Measurements from ENCODE around the gene WDFY1.

WDFY1 gene

DNA sequence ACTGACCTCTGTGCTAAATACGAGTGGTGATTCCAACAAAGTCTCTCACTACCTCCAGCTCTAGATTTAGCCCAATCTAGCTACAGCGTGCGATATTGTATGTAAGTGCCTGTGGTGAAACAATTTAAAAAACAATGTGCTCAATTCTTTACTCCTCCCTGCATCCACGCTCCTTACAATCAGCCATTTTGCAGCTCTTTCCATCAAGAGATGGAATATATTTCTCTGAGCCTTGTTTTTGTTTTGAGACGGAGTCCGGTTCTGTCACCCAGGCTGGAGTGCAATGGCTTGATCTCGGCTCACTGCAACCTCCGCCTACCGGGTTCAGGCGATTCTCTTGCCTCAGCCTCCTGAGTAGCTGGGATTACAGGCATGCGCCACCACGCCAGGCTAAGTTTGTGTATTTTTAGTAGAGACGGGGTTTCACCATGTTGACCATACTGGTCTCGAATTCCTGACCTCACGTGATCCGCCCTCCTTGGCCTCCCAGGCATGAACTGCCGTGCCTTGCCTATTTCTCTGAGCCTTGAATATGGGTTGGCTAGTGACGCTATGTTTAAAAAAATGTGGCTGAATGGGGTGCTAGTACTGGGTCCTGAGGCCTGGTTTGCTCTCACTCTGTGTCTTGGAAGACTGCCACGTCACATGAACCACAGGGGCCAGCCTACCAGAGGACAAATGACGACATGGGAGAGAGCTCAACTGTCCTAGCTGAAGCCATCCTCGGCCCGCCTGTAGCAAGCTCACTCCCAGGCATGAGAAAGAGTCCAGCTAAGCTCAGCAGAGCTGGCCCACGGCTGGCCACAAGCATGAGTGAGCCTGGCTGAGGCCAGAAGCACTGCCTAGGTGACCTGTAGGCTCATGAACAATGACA, 14.8 kb downstream of the WDFY1 start:
- DNase-seq (ENCODE audit: low spot score), result no peak

DNA sequence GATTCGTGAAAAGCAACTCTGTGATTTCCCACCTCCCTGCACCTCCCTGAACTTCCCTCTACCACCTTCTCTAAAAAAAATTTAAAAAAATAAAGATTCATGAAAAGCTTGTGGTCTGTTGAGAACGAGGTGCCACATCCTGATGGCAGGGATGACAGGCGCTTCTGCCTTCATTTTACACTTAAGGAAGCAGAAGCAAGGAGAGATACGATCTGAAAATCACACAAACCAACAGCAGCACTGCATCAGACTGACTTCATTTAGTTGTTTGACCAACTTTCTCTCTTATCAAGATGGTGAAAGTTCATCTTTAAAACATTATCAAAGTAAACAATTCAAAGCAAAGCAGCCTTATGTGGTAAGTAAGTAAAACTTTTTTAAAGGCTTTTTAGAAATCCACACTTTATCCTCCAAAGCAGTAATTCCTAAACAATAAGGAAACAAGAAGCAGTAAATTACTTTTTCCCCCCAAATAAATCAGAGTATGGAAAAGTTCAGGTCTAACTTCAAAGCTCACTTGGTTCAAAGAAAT, 15.5 kb downstream of the WDFY1 start:
- no peak for DNase-seq (ENCODE audit: low spot score)

GRCh38 chr2:223928113-223929006, 16.8 kb downstream of the WDFY1 start:
- DNase-seq (ENCODE audit: low spot score), result no peak

- no peak for DNase-seq (ENCODE audit: low spot score)
Observed at GRCh38 chr2:223925106-223925505, 20.0 kb downstream of the WDFY1 start.

- DNase-seq (ENCODE audit: low spot score), result no peak
Observed at GRCh38 chr2:223923976-223924375, 21.2 kb downstream of the WDFY1 start.

GRCh38 chr2:223922308-223922707, 22.8 kb downstream of the WDFY1 start:
- no peak for DNase-seq (ENCODE audit: low spot score)

DNA sequence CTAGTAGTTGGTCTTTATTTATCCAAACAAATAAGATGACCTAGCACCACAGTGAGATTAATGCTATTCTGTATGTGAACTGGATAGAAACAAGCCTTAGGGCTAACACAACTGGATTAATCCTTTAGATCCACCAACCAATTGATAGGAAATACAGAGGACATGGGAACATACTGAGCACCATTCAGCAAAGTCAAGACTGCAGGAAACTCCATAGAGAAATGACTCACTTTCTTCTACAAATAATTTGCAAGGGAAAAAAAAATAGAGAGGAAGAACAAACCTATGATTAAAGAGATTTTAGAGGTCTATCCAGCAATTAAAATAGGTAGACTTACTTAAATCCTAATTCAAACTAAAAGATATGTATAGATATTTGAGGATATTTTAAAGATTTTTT, 23.9 kb downstream of the WDFY1 start:
- no peak for DNase-seq (ENCODE audit: low spot score)

DNA sequence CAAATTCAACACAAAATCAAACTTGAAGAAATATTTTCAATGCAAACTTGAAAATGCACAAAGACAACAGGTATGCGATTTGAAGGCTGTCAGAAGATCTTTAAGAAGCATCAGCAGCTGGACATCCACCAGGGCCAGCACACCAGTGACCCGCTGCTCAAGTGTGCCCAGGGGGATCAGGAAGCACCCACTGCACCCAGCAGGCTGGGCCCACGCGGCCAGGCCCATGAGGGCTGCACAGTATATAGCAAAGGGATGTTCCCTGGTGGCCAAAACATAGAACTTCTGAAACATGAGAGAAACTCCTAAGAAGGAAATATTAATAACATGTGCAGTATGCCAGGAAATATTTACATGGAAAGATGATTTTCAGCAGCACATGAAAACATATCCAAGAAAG, 25.0 kb downstream of the WDFY1 start:
- no peak for DNase-seq (ENCODE audit: low spot score)

DNA sequence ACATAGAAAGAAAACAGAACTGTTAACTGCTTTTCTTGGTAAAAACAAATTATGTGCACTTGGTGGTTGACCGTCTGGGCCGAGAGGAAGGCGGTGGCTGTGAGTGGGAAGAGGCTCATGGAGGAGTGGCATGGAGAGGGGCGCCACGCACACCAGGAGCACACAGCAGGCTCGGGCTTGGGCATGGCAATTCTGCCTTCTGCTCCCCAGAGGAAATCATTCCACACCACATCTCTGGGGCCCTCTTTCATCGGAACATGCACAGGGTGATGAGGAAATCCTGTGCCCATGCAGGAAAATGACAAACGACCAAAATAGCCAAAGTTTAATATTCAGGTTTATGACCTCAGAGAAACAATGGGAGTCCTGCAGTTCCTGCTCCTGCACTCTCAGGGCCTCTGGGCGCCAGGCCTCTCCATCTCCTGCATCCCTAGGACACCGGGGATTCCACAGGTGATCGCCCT, 26.4 kb downstream of the WDFY1 start:
- DNase-seq (ENCODE audit: low spot score), result no peak

GRCh38 chr2:223916181-223916920, 28.8 kb downstream of the WDFY1 start:
- DNase-seq (ENCODE audit: low spot score), result no peak

- no peak for DNase-seq (ENCODE audit: low spot score)
Observed at GRCh38 chr2:223915071-223915470, 30.1 kb downstream of the WDFY1 start.

DNA sequence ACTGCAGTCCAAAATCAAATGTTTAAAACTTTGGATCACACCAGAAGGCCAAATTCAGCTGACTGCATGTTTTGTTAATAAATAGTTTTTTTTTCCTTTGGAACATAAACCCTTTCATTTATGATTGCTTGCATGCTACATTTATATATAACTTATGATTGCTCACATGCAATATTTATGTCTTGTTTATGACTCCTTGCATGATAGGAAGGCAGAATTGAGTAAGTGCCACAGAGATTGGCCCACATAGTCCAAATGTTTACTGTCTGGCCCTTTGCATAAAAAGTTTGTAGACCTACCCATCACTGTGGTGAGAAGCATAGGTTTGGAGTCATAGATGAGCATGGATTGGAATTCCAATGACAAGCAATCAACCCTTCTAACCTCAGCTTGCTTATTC, 30.8 kb downstream of the WDFY1 start:
- no peak for DNase-seq (ENCODE audit: low spot score)

DNA sequence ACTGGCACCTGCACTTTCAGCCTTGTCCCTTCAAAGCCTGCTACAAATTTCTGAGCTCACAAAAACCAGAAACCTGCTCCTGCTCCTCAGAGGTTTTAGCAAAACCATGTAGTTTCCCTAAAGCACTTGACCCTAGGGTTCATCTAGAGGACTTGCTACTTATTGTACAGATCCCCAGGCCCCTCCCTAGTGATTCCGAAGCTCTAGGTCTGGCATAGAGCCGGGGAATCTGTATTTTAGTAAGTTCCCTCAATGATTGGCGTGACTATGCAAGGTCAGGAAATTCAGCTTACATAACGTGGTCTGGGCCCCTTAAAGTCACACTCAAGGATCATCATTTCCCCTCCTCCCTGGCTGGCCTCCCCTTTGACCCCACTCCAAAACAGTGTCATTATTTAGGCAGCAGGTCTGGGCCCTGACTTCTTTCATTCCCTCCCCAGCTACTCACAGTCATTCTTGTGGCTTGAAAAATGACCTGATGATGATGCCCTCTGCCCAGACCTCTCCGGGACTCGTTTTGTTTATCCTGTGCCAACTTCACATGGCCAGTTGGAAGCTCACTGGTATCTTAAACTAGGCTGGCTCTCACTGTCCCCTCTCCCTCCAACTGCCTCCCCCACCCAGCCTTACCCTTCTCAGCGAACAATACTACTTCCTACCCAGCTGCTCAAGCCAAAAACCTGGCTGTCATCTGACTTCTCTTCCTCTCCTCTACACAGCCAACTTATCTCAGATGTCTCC, 36.0 kb downstream of the WDFY1 start:
- DNase-seq (ENCODE audit: low spot score), result no peak

GRCh38 chr2:223908304-223908998, 36.7 kb downstream of the WDFY1 start:
- no peak for DNase-seq (ENCODE audit: low spot score)

GRCh38 chr2:223905996-223906395, 39.1 kb downstream of the WDFY1 start:
- DNase-seq (ENCODE audit: low spot score), result no peak

- no peak for DNase-seq (ENCODE audit: low spot score)
Observed at GRCh38 chr2:223901854-223902253, 43.3 kb downstream of the WDFY1 start.

DNA sequence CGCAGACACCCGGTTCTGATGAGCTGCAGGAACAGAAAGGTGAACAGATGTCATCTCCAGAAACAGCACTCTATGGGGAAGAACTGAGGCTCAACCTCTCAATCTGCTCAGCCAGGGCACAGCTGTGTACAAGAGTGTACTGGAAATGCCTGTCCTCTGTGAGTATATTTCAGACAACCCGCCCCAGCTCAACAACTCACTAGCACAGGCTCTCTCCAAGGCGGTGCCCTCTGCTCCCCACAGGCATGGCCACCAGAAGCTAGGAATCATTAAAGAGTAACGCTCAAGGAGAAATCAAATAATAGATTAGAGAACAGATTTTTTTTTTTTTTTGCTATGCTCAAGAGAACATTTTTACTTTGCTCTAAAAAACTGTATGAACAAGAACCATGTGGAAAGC, 43.8 kb downstream of the WDFY1 start:
- DNase-seq (ENCODE audit: low spot score), result no peak

DNA sequence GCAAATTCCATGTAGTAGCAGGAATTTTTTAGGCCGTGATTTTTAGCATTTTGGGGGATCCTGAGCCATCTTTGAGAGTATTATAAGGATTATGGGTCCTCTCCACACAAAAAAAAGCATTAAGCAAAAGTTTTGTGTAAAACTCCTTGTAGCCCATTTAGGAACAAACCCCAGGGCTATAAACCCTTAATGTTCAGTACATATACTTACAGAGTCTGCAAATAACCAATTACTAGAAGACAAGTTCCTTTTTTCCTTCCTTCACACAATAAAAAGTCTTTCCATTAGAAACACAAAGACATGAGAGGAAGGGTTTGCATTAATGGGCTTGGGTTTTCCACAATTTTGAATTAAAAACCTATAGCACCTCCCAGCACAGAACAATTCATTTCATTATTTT, 44.6 kb downstream of the WDFY1 start:
- no peak for DNase-seq (ENCODE audit: low spot score)

GRCh38 chr2:223900066-223900465, 45.1 kb downstream of the WDFY1 start:
- no peak for DNase-seq (ENCODE audit: low spot score)

DNA sequence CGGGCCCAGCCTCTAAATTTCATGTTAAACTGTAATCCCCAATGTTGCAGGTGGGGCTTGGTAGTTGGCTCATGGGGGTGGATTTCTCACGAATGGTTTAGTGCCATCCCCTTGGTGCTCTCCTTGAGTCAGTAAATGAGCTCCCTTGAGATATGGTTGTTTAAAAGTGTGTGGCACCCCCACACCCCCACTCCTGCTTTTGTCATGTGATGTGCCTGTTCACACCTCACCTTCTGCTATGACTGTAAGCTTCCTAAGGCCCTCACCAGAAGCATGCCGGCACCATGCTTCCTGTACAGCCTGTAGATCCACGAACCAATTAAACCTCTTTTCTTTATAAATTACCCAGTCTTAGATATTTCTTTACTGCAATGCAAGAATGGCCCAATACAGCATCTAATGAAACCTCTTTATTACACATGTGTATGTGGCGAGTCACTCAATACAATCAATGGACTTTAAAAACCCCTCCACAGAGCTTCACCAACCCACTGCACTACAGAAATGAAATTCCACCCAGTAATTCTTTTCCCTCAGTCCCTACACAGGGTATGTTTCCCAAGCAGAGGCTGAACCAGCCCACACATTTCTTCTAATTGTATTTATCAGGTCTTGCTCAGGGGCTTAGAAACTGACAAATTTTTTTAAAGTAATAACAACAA, 47.3 kb downstream of the WDFY1 start:
- DNase-seq (ENCODE audit: low spot score), result no peak

Measured in D341Med (cell line).